Measurements from ENCODE around the gene SLC25A12. TPM values are rescaled to one million over a fixed set of nuclear protein-coding genes. Genes with fewer than 3 reads are reported as not detected.
A peak's percentile ranks its signal among the peaks of the same experiment; 100 is the strongest.

Gene SLC25A12
- total and polyA plus RNA-seq, 9 of the 15 experiments (the other 6 are each of a cell fraction or from before 2014, with no cell fraction given): 13.5 to 36.5 (median 21.7) TPM

DNA sequence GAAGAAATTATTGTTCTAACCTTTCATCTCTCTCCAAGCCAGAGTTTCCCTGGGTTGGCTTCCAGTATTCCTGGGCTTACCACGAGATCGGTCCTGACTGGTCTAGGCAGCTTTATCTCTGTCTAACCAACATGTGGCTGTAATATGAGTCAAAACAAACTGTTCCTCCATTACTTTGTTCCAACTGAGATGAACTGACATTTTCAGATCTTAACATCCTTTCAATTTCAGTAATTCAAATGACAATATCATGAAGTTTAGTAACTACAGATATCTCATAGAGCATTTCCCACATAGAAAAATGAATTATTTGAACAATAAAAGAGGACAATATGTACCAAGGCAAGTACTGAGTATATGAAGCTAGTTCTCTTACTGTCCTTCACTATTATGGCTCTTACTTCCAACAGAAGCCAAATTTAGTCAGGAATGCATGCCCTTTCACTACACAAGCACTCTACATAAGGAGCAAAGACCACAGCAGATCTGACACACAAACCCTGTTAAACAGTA is 15.5 kb downstream of the SLC25A12 start (continued):
- TF ChIP-seq, protein P1, sequence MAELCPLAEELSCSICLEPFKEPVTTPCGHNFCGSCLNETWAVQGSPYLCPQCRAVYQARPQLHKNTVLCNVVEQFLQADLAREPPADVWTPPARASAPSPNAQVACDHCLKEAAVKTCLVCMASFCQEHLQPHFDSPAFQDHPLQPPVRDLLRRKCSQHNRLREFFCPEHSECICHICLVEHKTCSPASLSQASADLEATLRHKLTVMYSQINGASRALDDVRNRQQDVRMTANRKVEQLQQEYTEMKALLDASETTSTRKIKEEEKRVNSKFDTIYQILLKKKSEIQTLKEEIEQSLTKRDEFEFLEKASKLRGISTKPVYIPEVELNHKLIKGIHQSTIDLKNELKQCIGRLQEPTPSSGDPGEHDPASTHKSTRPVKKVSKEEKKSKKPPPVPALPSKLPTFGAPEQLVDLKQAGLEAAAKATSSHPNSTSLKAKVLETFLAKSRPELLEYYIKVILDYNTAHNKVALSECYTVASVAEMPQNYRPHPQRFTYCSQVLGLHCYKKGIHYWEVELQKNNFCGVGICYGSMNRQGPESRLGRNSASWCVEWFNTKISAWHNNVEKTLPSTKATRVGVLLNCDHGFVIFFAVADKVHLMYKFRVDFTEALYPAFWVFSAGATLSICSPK (IDR thresholded peaks at IDR 0.05; ENCODE audit: borderline replicate concordance): no peak
- TF ChIP-seq SMC3 (conservative IDR thresholded peaks at IDR 0.05; ENCODE audit: insufficient read depth, low read depth, low read length) (no peak), C11orf30 (IDR thresholded peaks at IDR 0.05; ENCODE audit: low read depth) (0 out of 2 replicates have a peak, but pooled peaks have one; percentile 6), MYBL2 (IDR thresholded peaks at IDR 0.05; ENCODE audit: low read depth) (peak; percentile 53; the same call in 1 of the 2 replicates), MYBL2 (CRISPR knock-in tag; IDR thresholded peaks at IDR 0.05; ENCODE audit: borderline replicate concordance) (no peak), ETS2 (tag; IDR thresholded peaks at IDR 0.05; ENCODE audit: borderline replicate concordance, poor library complexity, severe bottlenecking) (no peak), FOXA1 (IDR thresholded peaks at IDR 0.05; ENCODE audit: borderline replicate concordance) (no peak), NEUROD1 (IDR thresholded peaks at IDR 0.05; ENCODE audit: borderline replicate concordance, low read depth, low read length, partially characterized antibody) (no peak), MBD2 (IDR thresholded peaks at IDR 0.05; ENCODE audit: borderline replicate concordance, low read depth) (no peak), SMARCE1 (IDR thresholded peaks at IDR 0.05) (peak; percentile 68; the same call in 1 of the 2 replicates), RBBP5 (IDR thresholded peaks at IDR 0.05; ENCODE audit: borderline replicate concordance, insufficient read depth, low read length, poor library complexity, severe bottlenecking) (peak; percentile 33), FOXK1 (CRISPR knock-in tag; IDR thresholded peaks at IDR 0.05; ENCODE audit: borderline replicate concordance) (no peak), FOSL1 (tag; conservative IDR thresholded peaks at IDR 0.05) (peak; percentile 77), TBL1XR1 (IDR thresholded peaks at IDR 0.05; ENCODE audit: low read length in 2 of 2) (0 out of 4 replicates have a peak, but pooled peaks of 1 of the 2 experiments have one; percentile 14), ZNF324 (CRISPR knock-in tag; IDR thresholded peaks at IDR 0.05) (no peak), ZNF24 (IDR thresholded peaks at IDR 0.05) (peak; percentile 28; the same call in 1 of the 2 replicates), PHTF2 (CRISPR knock-in tag; IDR thresholded peaks at IDR 0.05) (no peak), SRF (CRISPR knock-in tag; IDR thresholded peaks at IDR 0.05) (peak in 1 of 2 experiments; percentile 53; a peak in 2 of 4 replicates), KDM5B (IDR thresholded peaks at IDR 0.05; ENCODE audit: insufficient replicate concordance, low read depth, low read length) (no peak), NR2C2 (CRISPR knock-in tag; IDR thresholded peaks at IDR 0.05) (no peak), NR2C2 (tag; IDR thresholded peaks at IDR 0.05) (no peak), HDAC2 (IDR thresholded peaks at IDR 0.05) (peak; percentile 55; the same call in 1 of the 2 replicates), FOXP1 (CRISPR knock-in tag; IDR thresholded peaks at IDR 0.05) (no peak)
- TF ChIP-seq, protein P2, sequence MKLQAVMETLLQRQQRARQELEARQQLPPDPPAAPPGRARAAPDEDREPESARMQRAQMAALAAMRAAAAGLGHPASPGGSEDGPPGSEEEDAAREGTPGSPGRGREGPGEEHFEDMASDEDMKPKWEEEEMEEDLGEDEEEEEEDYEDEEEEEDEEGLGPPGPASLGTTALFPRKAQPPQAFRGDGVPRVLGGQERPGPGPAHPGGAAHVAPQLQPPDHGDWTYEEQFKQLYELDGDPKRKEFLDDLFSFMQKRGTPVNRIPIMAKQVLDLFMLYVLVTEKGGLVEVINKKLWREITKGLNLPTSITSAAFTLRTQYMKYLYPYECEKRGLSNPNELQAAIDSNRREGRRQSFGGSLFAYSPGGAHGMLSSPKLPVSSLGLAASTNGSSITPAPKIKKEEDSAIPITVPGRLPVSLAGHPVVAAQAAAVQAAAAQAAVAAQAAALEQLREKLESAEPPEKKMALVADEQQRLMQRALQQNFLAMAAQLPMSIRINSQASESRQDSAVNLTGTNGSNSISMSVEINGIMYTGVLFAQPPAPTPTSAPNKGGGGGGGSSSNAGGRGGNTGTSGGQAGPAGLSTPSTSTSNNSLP (IDR thresholded peaks at IDR 0.05; ENCODE audit: borderline replicate concordance, low read depth, low read length): no peak
- TF ChIP-seq, protein P3, sequence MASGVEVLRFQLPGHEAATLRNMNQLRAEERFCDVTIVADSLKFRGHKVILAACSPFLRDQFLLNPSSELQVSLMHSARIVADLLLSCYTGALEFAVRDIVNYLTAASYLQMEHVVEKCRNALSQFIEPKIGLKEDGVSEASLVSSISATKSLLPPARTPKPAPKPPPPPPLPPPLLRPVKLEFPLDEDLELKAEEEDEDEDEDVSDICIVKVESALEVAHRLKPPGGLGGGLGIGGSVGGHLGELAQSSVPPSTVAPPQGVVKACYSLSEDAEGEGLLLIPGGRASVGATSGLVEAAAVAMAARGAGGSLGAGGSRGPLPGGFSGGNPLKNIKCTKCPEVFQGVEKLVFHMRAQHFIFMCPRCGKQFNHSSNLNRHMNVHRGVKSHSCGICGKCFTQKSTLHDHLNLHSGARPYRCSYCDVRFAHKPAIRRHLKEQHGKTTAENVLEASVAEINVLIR (CRISPR knock-in tag; IDR thresholded peaks at IDR 0.05): no peak

All from K562 (cell line).